ENCODE measurements around the gene MLC1.
"Not testable (repeated sequence)": the region's sequence is repeated elsewhere in the genome, so short reads cannot be mapped to it uniquely, and the experiment has no call there.

MLC1 gene

GRCh38 chr22:50101870-50102565, 16.8 kb upstream of the MLC1 start:
- no peak for DNase-seq

GRCh38 chr22:50098052-50098451, 12.8 kb upstream of the MLC1 start:
- DNase-seq, result no peak

GRCh38 chr22:50092342-50092741, 7.1 kb upstream of the MLC1 start:
- no peak for DNase-seq

GRCh38 chr22:50091092-50091768, 6.0 kb upstream of the MLC1 start:
- DNase-seq, result no peak

- DNase-seq, result no peak
These were observed 5.1 kb upstream of the MLC1 start for GRCh38 chr22:50090412-50090714.

GRCh38 chr22:50089682-50090411, 4.6 kb upstream of the MLC1 start, which contains the start of gene MOV10L1:
TSS of gene MOV10L1 (plus strand) at chr22:50090006. CDS start at chr22:50090089, 83 bp downstream.
- DNase-seq, result no peak

- DNase-seq, result no peak
These were observed 4.0 kb upstream of the MLC1 start for GRCh38 chr22:50089231-50089630.

GRCh38 chr22:50088096-50088495, 2.9 kb upstream of the MLC1 start:
- DNase-seq, result no peak

- DNase-seq, result no peak
These were observed 2.4 kb upstream of the MLC1 start for GRCh38 chr22:50087646-50088045.

- DNase-seq, result not testable (repeated sequence)
These were observed 1.7 kb upstream of the MLC1 start for GRCh38 chr22:50086975-50087374.

- DNase-seq, result no peak
These were observed 1.3 kb upstream of the MLC1 start for GRCh38 chr22:50086526-50086925.

GRCh38 chr22:50084614-50085021, 608 bp downstream of the MLC1 start:
- DNase-seq, result no peak

- no peak for DNase-seq
These were observed 1.1 kb downstream of the MLC1 start for GRCh38 chr22:50084080-50084477.

- no peak for DNase-seq
These were observed 1.7 kb downstream of the MLC1 start for GRCh38 chr22:50083462-50084079.

- no peak for DNase-seq
These were observed 2.2 kb downstream of the MLC1 start for GRCh38 chr22:50082961-50083461.

GRCh38 chr22:50082197-50082715, 3.0 kb downstream of the MLC1 start:
- DNase-seq, result no peak

- no peak for DNase-seq
These were observed 3.6 kb downstream of the MLC1 start for GRCh38 chr22:50081426-50082196.

- DNase-seq, result no peak
These were observed 5.2 kb downstream of the MLC1 start for GRCh38 chr22:50080077-50080465.

- no peak for DNase-seq
These were observed 6.5 kb downstream of the MLC1 start for GRCh38 chr22:50078761-50079160.

GRCh38 chr22:50078246-50078645, 7.0 kb downstream of the MLC1 start:
- DNase-seq, result no peak

- DNase-seq, result no peak
These were observed 8.3 kb downstream of the MLC1 start for GRCh38 chr22:50076646-50077535.
